Small intestine (tissue), 7 donors: ENCODE results near the gene TRIO. TPM values are rescaled to one million over a fixed set of nuclear protein-coding genes. Genes with fewer than 3 reads are reported as not detected.
A peak's percentile ranks its signal among the peaks of the same experiment; 100 is the strongest.

Source experiments
- DNase-seq, 2 donors: peaks; one replicate each; pipeline versions ENCODE4 v3.0.0 to v3.0.0-alpha.2; 2013
- FAIRE-seq: peaks from 2 replicates; lab custom pipeline; 2012; peaks lifted over from hg19 to GRCh38; lab: Jason Lieb, UNC
- H3K27ac ChIP-seq, 3 donors: one replicate each; pipeline ENCODE4 v1.5.1; 2013; ENCODE audit warnings: low read length in 2 of 3, mild to moderate bottlenecking in 2 of 3, control low read depth in 1 of 3, inconsistent platforms in 1 of 3, low read depth in 1 of 3, moderate library complexity in 1 of 3
- H3K27me3 ChIP-seq, 3 donors: one replicate each; pipeline ENCODE4 v1.6.1; 2013; ENCODE audit warnings: low read length in 3 of 3, inconsistent platforms in 1 of 3; ENCODE audit not compliant: control insufficient read depth in 3 of 3, insufficient read depth in 3 of 3
- H3K36me3 ChIP-seq, 3 donors: one replicate each; pipeline ENCODE4 v1.6.1; 2013; ENCODE audit warnings: low read length in 3 of 3, inconsistent platforms in 1 of 3, low read depth in 1 of 3, mild to moderate bottlenecking in 1 of 3, moderate library complexity in 1 of 3; ENCODE audit not compliant: control insufficient read depth in 3 of 3, insufficient read depth in 2 of 3
- H3K4me1 ChIP-seq, 3 donors: one replicate each; pipeline ENCODE4 v1.6.1; 2013; ENCODE audit warnings: low read length in 2 of 3, inconsistent platforms in 1 of 3, low read depth in 1 of 3, mild to moderate bottlenecking in 1 of 3, moderate library complexity in 1 of 3; ENCODE audit not compliant: control insufficient read depth in 3 of 3, insufficient read depth in 2 of 3
- H3K4me3 ChIP-seq, 3 donors: one replicate each; pipeline ENCODE4 v1.5.1; 2013; ENCODE audit warnings: low read length in 3 of 3, control low read depth in 1 of 3, inconsistent platforms in 1 of 3, low read depth in 1 of 3, mild to moderate bottlenecking in 1 of 3, moderate library complexity in 1 of 3
- H3K9me3 ChIP-seq, 2 donors: one replicate each; pipeline ENCODE4 v1.6.1; 2013; ENCODE audit warnings: low read depth in 1 of 2, low read length in 1 of 2; ENCODE audit not compliant: control insufficient read depth in 2 of 2, insufficient read depth in 1 of 2
- WGBS, 3 donors: extraction: QIAGEN DNeasy Blood & Tissue Kit; methylation state at CpG; one replicate each; pipeline ENCODE4 v1.1.7; 2013; 5-methylcytosine and 5-hydroxymethylcytosine counted together
- polyA plus RNA-seq, 4 donors: library from polyadenylated mRNA; stranded (reverse) in 3 of 4; unstranded in 1 of 4; fragments of 200-250 nt in 3 of 4; fragments of 120-200 nt in 1 of 4; gene quantifications; one replicate each; pipeline versions ENCODE4 v1.2.1 to v1.2.3, GENCODE V29; 2013
- donor health status: healthy with polysubstance abuse.
- donor health status: control.
- donor health status: control.
- donor health status: Bipolar disorder and iron deficiency.
- donor health status: healthy.

Gene TRIO
- polyA plus RNA-seq, 4 donors: 13.2 to 50.8 (median 23.3) TPM

DNA sequence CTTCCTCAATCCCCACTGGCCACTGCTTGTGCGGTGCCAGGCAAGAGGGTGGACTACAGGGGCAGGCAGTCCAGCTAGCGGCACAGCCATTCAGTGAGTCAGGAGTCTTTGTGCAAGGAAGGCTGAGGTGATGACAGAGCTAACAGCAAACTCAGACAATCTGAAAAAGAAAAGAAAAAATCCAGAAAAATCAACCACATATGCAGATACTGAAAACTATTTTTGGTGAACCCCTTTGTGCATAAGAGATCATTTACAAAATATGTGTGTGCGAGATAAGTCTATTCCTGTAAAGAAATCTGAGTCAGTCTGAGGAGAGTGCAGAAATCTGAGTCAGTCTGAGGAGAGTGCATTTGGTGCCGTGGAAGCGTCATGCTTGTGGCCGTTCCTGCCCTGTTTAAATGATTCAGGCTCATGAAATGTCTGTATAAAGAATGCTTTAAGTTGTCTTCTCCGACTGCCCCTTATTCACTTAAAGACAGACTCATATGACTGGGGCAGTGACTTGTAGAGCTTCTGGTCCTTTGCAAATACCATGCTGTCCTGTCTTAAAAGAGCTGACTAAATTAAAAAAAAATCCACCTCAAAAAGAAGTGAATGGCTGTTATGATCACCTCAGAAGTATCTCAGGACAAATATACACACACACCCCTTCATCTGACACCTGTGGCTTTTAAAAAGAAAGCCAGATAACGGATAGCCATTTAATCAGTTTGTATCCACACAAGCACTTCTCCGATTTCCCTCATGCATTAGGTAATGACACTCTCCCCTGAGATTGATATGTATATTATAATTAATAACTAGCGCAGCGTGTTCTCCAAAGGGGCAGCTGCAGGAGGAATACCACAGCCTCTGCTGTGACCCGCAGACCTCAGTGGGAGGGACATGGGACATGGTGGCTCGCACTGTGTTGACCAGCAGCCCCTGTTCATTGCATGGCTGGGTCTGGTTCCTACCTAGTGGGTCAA, 47.3 kb downstream of the TRIO start:
- WGBS, 3 donors: 54 to 64% (median 55%) methylated on average over 13 of the region's 13 CpGs
- FAIRE-seq (no peak), DNase-seq (no peak)
- no peaks in the 10 kb centered on the region for H3K9me3 ChIP-seq
- no peaks in the 10 kb centered on the region for H3K36me3 ChIP-seq
- H3K27me3 ChIP-seq: no peaks in the 10 kb centered on the region
- H3K4me1 ChIP-seq: peaks cover 0 to 8% (median 0%) of the 10 kb centered on the region in 3 donors
- H3K4me3 ChIP-seq: peak overlapping the region in 1 of 3 donors; percentile 7
- peak overlapping the region in 1 of 3 donors; percentile 77 for H3K27ac ChIP-seq

DNA sequence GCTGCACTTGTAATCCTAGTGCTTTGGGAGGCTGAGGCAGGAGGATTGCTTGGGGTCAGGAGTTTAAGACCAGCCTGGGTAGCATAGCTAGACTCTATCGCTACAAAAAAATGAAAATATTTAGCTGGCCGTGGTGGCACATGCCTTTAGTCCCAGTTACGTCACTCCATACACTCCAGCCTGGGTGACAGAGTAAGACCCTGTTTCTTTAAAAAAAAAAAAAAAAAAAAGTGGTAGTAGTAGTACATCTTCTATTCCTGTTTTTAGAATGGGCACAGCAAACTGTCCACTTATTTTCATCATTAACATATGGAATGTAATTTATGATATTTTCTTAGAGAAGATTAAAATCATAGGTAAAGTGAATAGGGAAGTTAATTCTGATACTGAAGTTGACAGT, 48.2 kb downstream of the TRIO start:
- Histone ChIP-seq H3K9me3 (no peaks in the 10 kb centered on the region), H3K4me1 (peaks cover 0 to 8% (median 0%) of the 10 kb centered on the region in 3 donors), H3K4me3 (no peak overlapping the region), H3K36me3 (no peaks in the 10 kb centered on the region), H3K27me3 (no peaks in the 10 kb centered on the region), H3K27ac (peak overlapping the region in 1 of 3 donors; percentile 77)
- DNase-seq (no peak), FAIRE-seq (no peak)
- WGBS, 3 donors: 81 to 83% (median 81%) methylated on average over 3 of the region's 3 CpGs

DNA sequence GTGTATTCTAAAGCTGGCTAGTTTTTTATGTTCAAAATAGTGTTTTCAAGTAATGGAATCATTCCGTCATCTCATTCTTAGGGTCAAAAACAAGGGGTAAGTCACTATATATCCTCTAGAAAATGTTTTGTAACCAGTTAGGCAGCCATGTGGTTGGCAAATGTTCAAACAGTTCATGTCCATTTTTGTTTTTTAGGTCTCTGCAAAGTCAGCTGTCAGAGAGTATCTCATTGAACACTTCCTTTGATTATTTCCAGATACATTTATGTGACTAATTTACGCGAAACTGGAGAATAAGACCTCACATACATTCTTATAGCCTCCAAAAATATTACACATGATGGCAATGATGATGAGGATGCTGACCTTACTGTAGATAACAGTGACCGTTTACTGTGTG, 50.4 kb downstream of the TRIO start:
- DNase-seq: no peak
- FAIRE-seq: no peak
- WGBS, 3 donors: 78 to 86% (median 84%) methylated on average over 4 of the region's 4 CpGs
- Histone ChIP-seq H3K4me1 (peaks cover 0 to 8% (median 0%) of the 10 kb centered on the region in 3 donors), H3K9me3 (no peaks in the 10 kb centered on the region), H3K36me3 (no peaks in the 10 kb centered on the region), H3K4me3 (no peak overlapping the region), H3K27me3 (no peaks in the 10 kb centered on the region), H3K27ac (no peak overlapping the region)

DNA sequence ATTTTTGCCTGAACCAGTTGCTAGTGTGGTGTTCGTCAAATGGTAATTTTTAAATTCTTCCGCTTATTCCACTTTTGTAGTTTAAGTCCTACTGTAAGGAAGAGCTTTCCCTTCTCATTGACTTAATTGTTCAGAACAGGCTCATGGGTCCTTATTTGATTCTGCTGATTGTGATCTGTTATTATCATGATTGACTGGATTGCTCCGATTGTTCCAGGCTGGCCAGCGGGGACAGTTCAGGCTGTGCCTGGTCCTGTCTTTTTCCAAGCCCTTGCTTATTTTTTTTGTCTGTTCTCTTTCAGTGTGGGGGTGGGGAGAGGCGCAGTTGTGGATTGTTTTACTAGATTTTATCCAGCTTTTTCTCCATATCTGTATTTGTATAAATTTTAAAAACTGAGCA, 52.4 kb downstream of the TRIO start:
- no peak overlapping the region for H3K4me3 ChIP-seq
- DNase-seq: no peak
- H3K36me3 ChIP-seq: no peaks in the 10 kb centered on the region
- H3K27ac ChIP-seq: no peak overlapping the region
- WGBS, 3 donors: 94 to 96% (median 95%) methylated on average over 5 of the region's 5 CpGs
- peaks cover 0 to 4% (median 0%) of the 10 kb centered on the region in 3 donors for H3K4me1 ChIP-seq
- FAIRE-seq: no peak
- H3K9me3 ChIP-seq: no peaks in the 10 kb centered on the region
- H3K27me3 ChIP-seq: no peaks in the 10 kb centered on the region

DNA sequence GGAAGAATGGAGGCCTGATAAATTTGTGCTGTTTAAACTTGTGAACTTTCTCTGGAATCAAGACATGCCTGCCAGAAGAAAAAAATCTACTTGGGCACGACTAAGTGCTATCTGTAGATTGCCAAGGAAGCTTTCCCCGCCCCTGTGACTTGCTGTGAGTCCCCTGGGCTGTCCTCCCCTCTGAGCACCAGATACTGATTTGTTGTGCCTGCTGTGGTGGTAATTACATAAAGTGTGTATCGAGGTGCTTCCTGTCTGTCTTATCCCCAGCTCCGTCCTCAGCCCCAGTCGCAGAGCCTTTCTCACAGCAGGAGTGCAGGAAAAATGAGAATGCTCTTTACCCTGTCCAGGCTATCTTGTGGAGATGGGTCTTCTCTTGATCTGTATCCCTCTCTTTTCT, 53.9 kb downstream of the TRIO start:
- no peaks in the 10 kb centered on the region for H3K9me3 ChIP-seq
- H3K4me1 ChIP-seq: peaks cover 0 to 4% (median 0%) of the 10 kb centered on the region in 3 donors
- H3K4me3 ChIP-seq: no peak overlapping the region
- H3K27me3 ChIP-seq: no peaks in the 10 kb centered on the region
- H3K27ac ChIP-seq: peak overlapping the region in 1 of 3 donors; percentile 39
- H3K36me3 ChIP-seq: no peaks in the 10 kb centered on the region
- 57 to 72% (median 67%) methylated on average over 5 of the region's 5 CpGs for WGBS, 3 donors
- no peak for DNase-seq
- FAIRE-seq: no peak

DNA sequence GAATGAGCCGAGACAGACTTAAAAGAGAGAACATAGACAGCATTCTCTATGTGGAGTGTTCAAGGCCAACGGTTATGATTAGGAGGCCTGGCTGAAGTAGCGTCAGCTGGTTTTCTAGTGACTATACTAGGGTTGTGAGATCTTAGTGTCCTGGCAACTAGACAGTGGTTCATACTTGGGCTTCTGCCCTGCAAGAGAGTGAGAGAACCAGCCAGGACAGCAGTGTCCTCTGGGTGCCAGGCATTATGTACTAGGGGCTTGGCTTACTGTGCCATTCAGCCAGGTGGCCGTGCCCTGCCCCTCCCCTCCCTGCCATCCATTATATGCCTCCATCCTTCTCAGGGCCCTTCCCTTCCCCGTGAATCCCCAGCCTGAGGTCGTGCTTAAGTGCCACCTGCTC, 56.8 kb downstream of the TRIO start:
- no peak overlapping the region for H3K4me3 ChIP-seq
- 53 to 66% (median 57%) methylated on average over 5 to 6 of the region's 6 CpGs for WGBS, 3 donors
- no peaks in the 10 kb centered on the region for H3K36me3 ChIP-seq
- H3K9me3 ChIP-seq: no peaks in the 10 kb centered on the region
- FAIRE-seq (no peak), DNase-seq (no peak)
- H3K4me1 ChIP-seq: peaks cover 0 to 14% (median 11%) of the 10 kb centered on the region in 3 donors
- no peaks in the 10 kb centered on the region for H3K27me3 ChIP-seq
- peak overlapping the region in 1 of 3 donors; percentile 52 for H3K27ac ChIP-seq

DNA sequence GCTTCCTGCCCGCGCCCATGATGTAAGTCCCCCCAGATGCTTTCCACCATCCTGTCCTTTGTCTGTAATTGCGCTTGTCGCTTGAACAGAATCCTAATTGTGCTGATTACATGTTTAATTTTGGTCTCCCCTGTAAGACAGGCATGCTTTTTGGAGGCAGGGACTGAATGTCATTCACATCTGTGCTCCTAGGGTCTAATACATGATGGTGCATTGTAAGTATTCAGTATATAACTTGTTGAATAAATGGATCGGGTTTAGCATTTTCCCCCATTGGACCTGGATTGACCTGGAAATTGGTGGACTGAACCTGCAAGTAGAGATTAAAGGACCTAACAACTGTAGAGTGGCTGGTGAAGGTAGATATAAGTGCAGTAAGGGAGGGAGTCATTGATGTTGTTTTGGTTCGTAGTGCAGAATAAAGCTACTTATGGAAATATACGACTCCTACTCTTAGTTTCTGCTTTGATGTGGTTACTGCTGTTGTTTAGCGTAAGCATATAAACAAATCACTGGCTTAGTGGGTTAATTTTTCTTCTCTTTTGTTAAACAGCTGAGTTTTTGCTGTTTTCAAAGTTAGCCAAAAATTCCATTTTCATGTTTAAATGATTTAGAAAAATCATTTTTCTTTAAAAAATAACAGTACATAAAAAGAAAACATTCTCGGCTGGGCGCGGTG, 57.3 kb downstream of the TRIO start:
- no peaks in the 10 kb centered on the region for H3K9me3 ChIP-seq
- H3K27me3 ChIP-seq: no peaks in the 10 kb centered on the region
- DNase-seq (no peak), FAIRE-seq (no peak)
- peak overlapping the region in 1 of 3 donors; percentile 32 for H3K27ac ChIP-seq
- H3K36me3 ChIP-seq: no peaks in the 10 kb centered on the region
- 83 to 96% (median 88%) methylated on average over 11 of the region's 11 CpGs for WGBS, 3 donors
- H3K4me1 ChIP-seq: peaks cover 0 to 14% (median 11%) of the 10 kb centered on the region in 3 donors
- H3K4me3 ChIP-seq: no peak overlapping the region

DNA sequence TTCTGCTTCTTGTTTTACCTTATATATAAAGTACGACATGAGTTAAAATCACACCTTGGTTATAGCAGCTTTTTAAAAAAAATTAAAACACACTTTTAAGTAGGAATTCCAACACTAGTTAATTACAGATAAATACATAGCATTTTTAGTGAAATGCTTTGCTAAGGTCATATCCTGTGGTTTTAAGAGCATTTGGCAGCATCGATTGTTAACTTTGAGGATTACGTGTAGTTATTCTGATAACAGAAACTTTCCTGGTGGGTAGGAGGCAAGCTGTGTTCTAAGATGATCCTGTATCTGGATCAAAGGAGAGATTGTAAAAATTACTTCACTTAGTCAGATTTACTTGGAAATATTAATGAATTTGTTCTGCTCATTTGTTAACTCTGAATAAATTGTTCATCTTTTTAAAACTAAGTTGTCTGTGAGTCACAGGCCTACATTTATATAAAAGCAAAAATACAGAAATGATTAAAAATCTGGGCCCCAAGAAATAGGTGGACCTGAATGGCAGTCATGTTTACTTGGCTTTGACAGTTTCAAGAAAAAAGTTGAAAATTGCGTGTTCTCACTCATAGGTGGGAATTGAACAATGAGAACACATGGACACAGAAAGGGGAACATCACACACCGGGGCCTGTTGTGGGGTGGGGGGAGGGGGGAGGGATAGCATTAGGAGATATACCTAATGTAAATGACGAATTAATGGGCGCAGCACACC, 58.3 kb downstream of the TRIO start:
- FAIRE-seq (no peak), DNase-seq (no peak)
- no peaks in the 10 kb centered on the region for H3K36me3 ChIP-seq
- no peak overlapping the region for H3K4me3 ChIP-seq
- H3K27ac ChIP-seq: no peak overlapping the region
- WGBS, 3 donors: 63 to 72% (median 72%) methylated on average over 5 to 7 of the region's 7 CpGs
- H3K27me3 ChIP-seq: no peaks in the 10 kb centered on the region
- no peaks in the 10 kb centered on the region for H3K9me3 ChIP-seq
- H3K4me1 ChIP-seq: peaks cover 0 to 22% (median 21%) of the 10 kb centered on the region in 3 donors
